Astrocyte of the spinal cord (primary cell): ENCODE results near the gene SRRT.

Experiments
- DNase-seq: peaks from one replicate; pipeline ENCODE4 v3.0.0; 2011; ENCODE audit warnings: low read depth, low spot score
- H3K4me3 ChIP-seq: 2 replicates; pipeline ENCODE4 v1.5.1; 2011; ENCODE audit warnings: low read depth, mild to moderate bottlenecking, low read length, moderate library complexity
- CTCF ChIP-seq: IDR thresholded peaks from 2 replicates; pipeline ENCODE4 v1.5.1; 2012; ENCODE audit warnings: low read depth, mild to moderate bottlenecking, low read length, inconsistent platforms
- in situ Hi-C: cut with HindIII; loops from 2 replicates; pipeline ENCODE4 v1.10.0; 2017; ENCODE audit warnings: low sequenced_read_pairs

SRRT gene

DNA sequence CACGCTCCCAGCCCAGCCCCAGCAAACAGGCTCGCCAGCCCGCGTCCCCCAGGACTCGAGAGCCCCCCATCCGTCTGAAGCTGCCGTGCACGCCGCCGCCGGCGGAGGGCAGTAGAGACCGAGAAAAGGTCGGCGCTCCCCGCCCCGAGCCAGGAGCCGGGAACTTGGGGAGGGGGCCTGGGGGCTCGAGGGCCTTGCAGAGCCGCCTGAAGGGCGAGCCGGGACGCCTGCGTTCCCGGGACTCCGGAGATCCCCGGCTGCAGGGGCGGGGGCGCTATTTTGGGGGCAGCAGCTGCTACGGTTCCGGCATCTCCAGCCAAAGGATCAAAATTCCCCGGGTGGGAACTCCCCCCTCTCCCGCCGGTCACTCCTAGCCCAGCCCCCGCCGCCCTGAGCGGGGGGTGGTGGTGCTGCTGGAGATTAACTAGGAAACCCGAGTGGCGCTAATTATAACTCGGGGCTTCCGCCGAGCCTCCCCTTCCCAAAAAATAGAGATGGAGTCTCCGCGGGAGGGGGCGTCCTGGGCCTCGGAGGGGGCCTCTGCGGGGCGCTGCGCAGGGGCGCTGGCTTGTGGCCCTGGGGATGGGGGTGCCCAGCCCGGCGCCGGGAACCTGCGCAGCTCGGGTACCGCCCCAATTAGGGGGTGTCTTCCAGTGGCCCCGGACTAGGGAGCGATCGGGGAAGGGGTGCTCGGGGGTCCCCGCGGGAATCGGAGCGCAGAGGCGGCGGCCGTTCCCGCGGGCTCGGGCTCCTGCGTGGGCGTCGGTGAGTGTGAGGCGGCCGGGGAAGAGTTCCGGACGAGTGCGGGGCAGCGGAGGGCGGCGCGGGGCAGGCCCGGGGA is 20.2 kb downstream of the SRRT start:
- in situ Hi-C loops, result no loop called here
- H3K4me3 ChIP-seq, result peak overlapping the region; percentile 32
- no peak for DNase-seq
- peak; percentile 81 for TF ChIP-seq CTCF

DNA sequence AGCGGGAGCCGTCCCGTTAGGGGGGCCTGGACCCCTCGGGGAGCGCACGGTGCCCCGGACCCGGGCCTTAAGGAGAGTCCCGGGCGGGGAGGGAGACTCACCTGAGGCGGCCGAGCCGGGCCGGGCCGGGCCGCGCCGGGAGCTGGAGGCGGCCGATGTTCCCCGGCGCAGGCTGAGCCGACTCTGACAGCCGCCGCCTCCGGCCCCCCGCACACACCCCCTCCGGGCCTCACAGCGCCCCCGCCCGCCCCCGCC is 20.7 kb downstream of the SRRT start, which contains the start of gene ACHE:
Gene ACHE (minus strand): TSS at position 188 of the 255 bp plus-strand sequence. CDS start 1,656 bp downstream, outside the sequence.
- H3K4me3 ChIP-seq, result peak within 1 kb of the TSS; percentile 32
- in situ Hi-C loops, result no loop called here
- no peak for TF ChIP-seq CTCF
- no peak for DNase-seq

- no peak for DNase-seq
- no peak overlapping the region for H3K4me3 ChIP-seq
- in situ Hi-C loops, result no loop called here
- TF ChIP-seq CTCF, result no peak
These were observed 21.2 kb downstream of the SRRT start for GRCh38 chr7:100895956-100896731.

- TF ChIP-seq CTCF, result peak; percentile 79
- DNase-seq, result no peak
- H3K4me3 ChIP-seq, result no peak overlapping the region
- in situ Hi-C loops, result no loop called here
These were observed 22.1 kb downstream of the SRRT start for GRCh38 chr7:100896732-100897608.

GRCh38 chr7:100897772-100898454 is 23.0 kb downstream of the SRRT start:
- in situ Hi-C loops, result no loop called here
- no peak for TF ChIP-seq CTCF
- DNase-seq, result no peak
- H3K4me3 ChIP-seq, result no peak overlapping the region

DNA sequence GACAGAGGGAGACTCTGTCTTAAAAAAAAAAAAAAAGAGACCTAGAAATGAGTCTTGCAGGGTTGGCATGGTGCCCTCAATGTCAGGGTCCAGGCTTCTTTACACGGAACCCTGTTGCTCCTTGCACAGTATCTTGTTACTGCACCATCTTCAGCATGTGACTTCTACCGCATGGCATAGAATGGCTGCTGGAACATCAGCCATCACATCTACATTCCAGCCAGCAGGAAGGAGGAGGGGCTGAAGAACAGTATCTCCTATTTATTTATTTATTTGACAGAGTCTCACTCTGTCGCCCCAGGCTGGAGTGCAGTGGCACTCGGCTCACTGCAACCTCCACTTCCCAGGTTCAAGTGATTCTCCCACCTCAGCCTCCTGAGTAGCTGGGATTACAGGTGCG is 24.5 kb downstream of the SRRT start:
- no peak overlapping the region for H3K4me3 ChIP-seq
- in situ Hi-C loops, result no loop called here
- DNase-seq, result no peak
- TF ChIP-seq CTCF, result no peak
